ENCODE results near the gene NFATC2.
A peak's percentile ranks its signal among the peaks of the same experiment; 100 is the strongest.

Gene NFATC2

GRCh38 chr20:51506527-51507215 is 35.8 kb downstream of the NFATC2 start:
- Histone ChIP-seq H3K4me1 (ENCODE audit: control insufficient read depth, insufficient read depth, low read length, unreplicated experiment) (no peaks in the 10 kb centered on the region), H3K79me2 (ENCODE audit: control insufficient read depth, insufficient read depth, low read length, unreplicated experiment) (no peaks in the 10 kb centered on the region), H3K27ac (ENCODE audit: low read depth, low read length) (no peak overlapping the region), H3K36me3 (ENCODE audit: insufficient read depth, low read length) (no peaks in the 10 kb centered on the region), H3K27me3 (ENCODE audit: insufficient read depth, low read length) (no peaks in the 10 kb centered on the region), H2AFZ (ENCODE audit: low read length, unreplicated experiment) (no peak overlapping the region), H3K4me3 (ENCODE audit: low read depth, low read length) (no peak overlapping the region)

GRCh38 chr20:51505566-51505965 is 37.0 kb downstream of the NFATC2 start:
- no peak overlapping the region for H2AFZ ChIP-seq (ENCODE audit: low read length, unreplicated experiment)
- H3K27me3 ChIP-seq (ENCODE audit: insufficient read depth, low read length): no peaks in the 10 kb centered on the region
- no peaks in the 10 kb centered on the region for H3K79me2 ChIP-seq (ENCODE audit: control insufficient read depth, insufficient read depth, low read length, unreplicated experiment)

GRCh38 chr20:51503376-51503775 is 39.1 kb downstream of the NFATC2 start:
- H3K79me2 ChIP-seq (ENCODE audit: control insufficient read depth, insufficient read depth, low read length, unreplicated experiment): no peaks in the 10 kb centered on the region
- no peak overlapping the region for H2AFZ ChIP-seq (ENCODE audit: low read length, unreplicated experiment)
- no peaks in the 10 kb centered on the region for H3K36me3 ChIP-seq (ENCODE audit: insufficient read depth, low read length)
- no peak overlapping the region for H3K4me3 ChIP-seq (ENCODE audit: low read depth, low read length)
- no peaks in the 10 kb centered on the region for H3K27me3 ChIP-seq (ENCODE audit: insufficient read depth, low read length)
- H3K4me1 ChIP-seq (ENCODE audit: control insufficient read depth, insufficient read depth, low read length, unreplicated experiment): no peaks in the 10 kb centered on the region
- H3K27ac ChIP-seq (ENCODE audit: low read depth, low read length): no peak overlapping the region

More at GRCh38 chr20:51505566-51505965, 37.0 kb downstream of the NFATC2 start:
- Histone ChIP-seq H3K36me3 (ENCODE audit: insufficient read depth, low read length) (no peaks in the 10 kb centered on the region), H3K4me1 (ENCODE audit: control insufficient read depth, insufficient read depth, low read length, unreplicated experiment) (no peaks in the 10 kb centered on the region), H3K4me3 (ENCODE audit: low read depth, low read length) (no peak overlapping the region), H3K27ac (ENCODE audit: low read depth, low read length) (no peak overlapping the region)

- Histone ChIP-seq H3K79me2 (ENCODE audit: control insufficient read depth, insufficient read depth, low read length, unreplicated experiment) (no peaks in the 10 kb centered on the region), H3K27me3 (ENCODE audit: insufficient read depth, low read length) (no peaks in the 10 kb centered on the region), H3K36me3 (ENCODE audit: insufficient read depth, low read length) (no peaks in the 10 kb centered on the region), H3K4me3 (ENCODE audit: low read depth, low read length) (no peak overlapping the region), H2AFZ (ENCODE audit: low read length, unreplicated experiment) (no peak overlapping the region), H3K4me1 (ENCODE audit: control insufficient read depth, insufficient read depth, low read length, unreplicated experiment) (peaks cover 9% of the 10 kb centered on the region), H3K27ac (ENCODE audit: low read depth, low read length) (no peak overlapping the region)
These were observed 41.6 kb downstream of the NFATC2 start for GRCh38 chr20:51500936-51501335.

GRCh38 chr20:51500311-51500710 is 42.2 kb downstream of the NFATC2 start:
- no peaks in the 10 kb centered on the region for H3K27me3 ChIP-seq (ENCODE audit: insufficient read depth, low read length)
- H3K4me3 ChIP-seq (ENCODE audit: low read depth, low read length): no peak overlapping the region
- peaks cover 9% of the 10 kb centered on the region for H3K4me1 ChIP-seq (ENCODE audit: control insufficient read depth, insufficient read depth, low read length, unreplicated experiment)
- H3K27ac ChIP-seq (ENCODE audit: low read depth, low read length): no peak overlapping the region
- H3K36me3 ChIP-seq (ENCODE audit: insufficient read depth, low read length): no peaks in the 10 kb centered on the region
- H2AFZ ChIP-seq (ENCODE audit: low read length, unreplicated experiment): no peak overlapping the region
- no peaks in the 10 kb centered on the region for H3K79me2 ChIP-seq (ENCODE audit: control insufficient read depth, insufficient read depth, low read length, unreplicated experiment)

GRCh38 chr20:51498765-51499540 is 43.6 kb downstream of the NFATC2 start:
- H3K27me3 ChIP-seq (ENCODE audit: insufficient read depth, low read length): no peaks in the 10 kb centered on the region
- H3K27ac ChIP-seq (ENCODE audit: low read depth, low read length): no peak overlapping the region
- H2AFZ ChIP-seq (ENCODE audit: low read length, unreplicated experiment): no peak overlapping the region
- H3K79me2 ChIP-seq (ENCODE audit: control insufficient read depth, insufficient read depth, low read length, unreplicated experiment): no peaks in the 10 kb centered on the region
- no peak overlapping the region for H3K4me3 ChIP-seq (ENCODE audit: low read depth, low read length)
- H3K4me1 ChIP-seq (ENCODE audit: control insufficient read depth, insufficient read depth, low read length, unreplicated experiment): peaks cover 9% of the 10 kb centered on the region
- no peaks in the 10 kb centered on the region for H3K36me3 ChIP-seq (ENCODE audit: insufficient read depth, low read length)

- Histone ChIP-seq H3K27ac (ENCODE audit: low read depth, low read length) (no peak overlapping the region), H3K4me3 (ENCODE audit: low read depth, low read length) (no peak overlapping the region), H2AFZ (ENCODE audit: low read length, unreplicated experiment) (peak overlapping the region; percentile 30), H3K79me2 (ENCODE audit: control insufficient read depth, insufficient read depth, low read length, unreplicated experiment) (no peaks in the 10 kb centered on the region), H3K4me1 (ENCODE audit: control insufficient read depth, insufficient read depth, low read length, unreplicated experiment) (peaks cover 9% of the 10 kb centered on the region), H3K36me3 (ENCODE audit: insufficient read depth, low read length) (no peaks in the 10 kb centered on the region), H3K27me3 (ENCODE audit: insufficient read depth, low read length) (no peaks in the 10 kb centered on the region)
These were observed 44.7 kb downstream of the NFATC2 start for GRCh38 chr20:51497542-51498467.

GRCh38 chr20:51496964-51497363 is 45.6 kb downstream of the NFATC2 start:
- H3K4me1 ChIP-seq (ENCODE audit: control insufficient read depth, insufficient read depth, low read length, unreplicated experiment): peaks cover 9% of the 10 kb centered on the region
- no peaks in the 10 kb centered on the region for H3K79me2 ChIP-seq (ENCODE audit: control insufficient read depth, insufficient read depth, low read length, unreplicated experiment)
- H2AFZ ChIP-seq (ENCODE audit: low read length, unreplicated experiment): no peak overlapping the region
- no peaks in the 10 kb centered on the region for H3K36me3 ChIP-seq (ENCODE audit: insufficient read depth, low read length)
- H3K27ac ChIP-seq (ENCODE audit: low read depth, low read length): no peak overlapping the region
- no peak overlapping the region for H3K4me3 ChIP-seq (ENCODE audit: low read depth, low read length)
- H3K27me3 ChIP-seq (ENCODE audit: insufficient read depth, low read length): no peaks in the 10 kb centered on the region

- H3K79me2 ChIP-seq (ENCODE audit: control insufficient read depth, insufficient read depth, low read length, unreplicated experiment): no peaks in the 10 kb centered on the region
- H3K36me3 ChIP-seq (ENCODE audit: insufficient read depth, low read length): no peaks in the 10 kb centered on the region
- no peak overlapping the region for H3K27ac ChIP-seq (ENCODE audit: low read depth, low read length)
These were observed 46.5 kb downstream of the NFATC2 start for GRCh38 chr20:51495921-51496545.

GRCh38 chr20:51495291-51495690 is 47.2 kb downstream of the NFATC2 start:
- H3K36me3 ChIP-seq (ENCODE audit: insufficient read depth, low read length): no peaks in the 10 kb centered on the region
- H3K27ac ChIP-seq (ENCODE audit: low read depth, low read length): no peak overlapping the region
- H3K4me1 ChIP-seq (ENCODE audit: control insufficient read depth, insufficient read depth, low read length, unreplicated experiment): peaks cover 9% of the 10 kb centered on the region
- no peaks in the 10 kb centered on the region for H3K27me3 ChIP-seq (ENCODE audit: insufficient read depth, low read length)
- no peaks in the 10 kb centered on the region for H3K79me2 ChIP-seq (ENCODE audit: control insufficient read depth, insufficient read depth, low read length, unreplicated experiment)
- no peak overlapping the region for H3K4me3 ChIP-seq (ENCODE audit: low read depth, low read length)
- no peak overlapping the region for H2AFZ ChIP-seq (ENCODE audit: low read length, unreplicated experiment)

More at GRCh38 chr20:51495921-51496545, 46.5 kb downstream of the NFATC2 start:
- Histone ChIP-seq H3K4me1 (ENCODE audit: control insufficient read depth, insufficient read depth, low read length, unreplicated experiment) (peaks cover 9% of the 10 kb centered on the region), H3K27me3 (ENCODE audit: insufficient read depth, low read length) (no peaks in the 10 kb centered on the region), H3K4me3 (ENCODE audit: low read depth, low read length) (no peak overlapping the region), H2AFZ (ENCODE audit: low read length, unreplicated experiment) (no peak overlapping the region)

Measured in ACC112 (cell line).